Activated CD4-positive, alpha-beta T cell treated with anti-CD3 and anti-CD28 coated beads, Interleukin-2, amount 50 U/mL, for 24 hours (primary cell): Measurements from ENCODE around the gene CNKSR3.
A peak's percentile ranks its signal among the peaks of the same experiment; 100 is the strongest.
"Not testable (repeated sequence)": the region's sequence is repeated elsewhere in the genome, so short reads cannot be mapped to it uniquely, and the experiment has no call there.

Experiments
- DNase-seq, 2 donors: peaks; one replicate each; pipeline ENCODE4 v3.0.0-alpha.2; 2020; ENCODE audit warnings: low read depth in 1 of 2, low spot score in 1 of 2

Gene CNKSR3

DNA sequence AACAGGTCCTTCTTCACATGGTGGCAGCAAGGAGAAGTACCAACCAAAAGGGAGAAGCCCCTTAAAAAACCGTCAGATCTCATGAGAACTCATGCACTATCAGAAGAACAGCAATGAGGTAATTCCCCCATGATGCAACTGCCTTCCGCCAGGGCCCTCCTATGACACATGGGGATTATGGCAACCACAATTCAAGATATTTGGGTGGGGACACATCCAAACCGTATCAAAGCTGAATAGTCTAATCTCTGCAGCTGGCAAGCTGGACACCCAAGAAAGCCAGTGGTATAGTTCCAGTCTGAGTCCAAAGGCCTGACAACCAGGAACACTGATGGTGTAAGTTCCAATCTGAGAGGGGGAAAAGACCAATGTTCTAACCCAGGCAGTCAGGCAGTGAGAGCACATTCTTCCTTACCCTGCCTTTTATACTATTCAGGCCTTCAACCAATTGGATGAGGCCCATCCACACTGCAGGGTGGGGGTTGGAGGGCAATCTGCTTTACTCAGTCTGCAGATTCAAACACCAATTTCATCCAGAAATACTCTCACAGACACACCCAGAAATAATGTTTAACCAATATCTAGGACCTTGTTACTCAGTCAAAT lies 17.9 kb upstream of the CNKSR3 start:
- no peak for DNase-seq

DNA sequence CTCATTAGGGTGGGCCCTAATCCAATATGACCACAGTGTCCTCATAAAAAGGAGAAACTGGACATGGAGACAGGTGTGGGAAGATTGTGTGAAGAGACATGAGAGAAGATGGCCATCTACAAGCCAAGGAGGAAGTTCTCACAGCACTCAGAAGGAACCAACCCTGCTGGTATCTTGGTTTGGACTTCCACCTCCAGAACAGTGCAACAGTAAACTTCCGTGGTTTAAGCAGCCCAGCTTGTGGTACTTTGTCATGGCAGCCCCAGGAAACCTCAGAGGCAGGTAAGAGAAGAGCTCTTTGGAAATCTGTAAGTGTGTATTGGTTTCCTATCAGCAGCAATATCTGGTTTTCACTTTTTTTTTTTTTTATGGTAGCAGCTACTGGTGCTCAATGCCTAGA lies 16.5 kb upstream of the CNKSR3 start:
- DNase-seq = no peak

GRCh38 chr6:154522576-154522975 lies 12.1 kb upstream of the CNKSR3 start:
- no peak for DNase-seq

DNA sequence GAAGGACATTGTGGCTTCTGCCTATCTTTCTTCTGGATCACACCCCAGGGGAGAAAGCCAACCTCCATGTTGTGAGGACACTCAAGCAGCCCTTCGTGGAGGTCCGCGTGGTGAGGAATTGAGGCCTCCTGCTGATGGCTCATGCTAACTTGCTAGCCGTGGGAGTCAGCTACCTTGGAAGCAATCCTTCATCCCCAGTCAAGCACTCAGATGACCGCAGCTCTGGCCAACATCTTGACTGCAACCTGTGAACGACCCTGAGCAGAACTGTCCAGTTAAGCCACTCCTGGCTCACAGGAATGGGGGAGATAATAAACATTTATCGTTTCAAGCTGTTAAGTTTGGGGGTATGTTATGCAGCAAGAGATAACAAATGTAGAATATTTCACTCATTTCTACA lies 10.9 kb upstream of the CNKSR3 start:
- DNase-seq = no peak

GRCh38 chr6:154520280-154520679 lies 9.8 kb upstream of the CNKSR3 start:
- no peak for DNase-seq

- DNase-seq = no peak
These were observed 7.9 kb upstream of the CNKSR3 start for GRCh38 chr6:154518396-154518795.

- DNase-seq = no peak
These were observed 5.8 kb upstream of the CNKSR3 start for GRCh38 chr6:154516276-154516675.

- DNase-seq = no peak
These were observed 5.3 kb upstream of the CNKSR3 start for GRCh38 chr6:154515826-154516225.

GRCh38 chr6:154515076-154515475 lies 4.6 kb upstream of the CNKSR3 start:
- DNase-seq = not testable (repeated sequence)

- no peak for DNase-seq
These were observed 4.0 kb upstream of the CNKSR3 start for GRCh38 chr6:154514481-154514880.

- no peak for DNase-seq
These were observed 3.3 kb upstream of the CNKSR3 start for GRCh38 chr6:154513601-154514320.

DNA sequence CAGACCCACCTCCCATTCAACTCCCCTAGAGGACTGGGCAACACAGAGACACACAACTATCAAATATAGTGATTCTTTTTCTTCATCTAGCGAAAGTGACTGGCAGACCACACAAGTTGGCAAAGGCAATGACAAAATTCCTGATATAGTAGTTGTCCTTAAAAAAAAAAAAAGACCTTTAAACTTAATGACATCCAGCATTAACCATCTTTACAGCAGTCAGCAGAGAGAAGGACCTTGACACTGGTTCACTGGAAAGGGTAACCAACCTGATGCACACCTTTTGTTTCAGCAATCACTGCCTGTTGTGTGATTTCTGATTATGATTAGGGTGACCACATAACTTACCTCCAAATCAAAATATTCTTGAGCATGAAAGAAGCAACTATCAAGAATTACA lies 1.7 kb upstream of the CNKSR3 start:
- DNase-seq = no peak

DNA sequence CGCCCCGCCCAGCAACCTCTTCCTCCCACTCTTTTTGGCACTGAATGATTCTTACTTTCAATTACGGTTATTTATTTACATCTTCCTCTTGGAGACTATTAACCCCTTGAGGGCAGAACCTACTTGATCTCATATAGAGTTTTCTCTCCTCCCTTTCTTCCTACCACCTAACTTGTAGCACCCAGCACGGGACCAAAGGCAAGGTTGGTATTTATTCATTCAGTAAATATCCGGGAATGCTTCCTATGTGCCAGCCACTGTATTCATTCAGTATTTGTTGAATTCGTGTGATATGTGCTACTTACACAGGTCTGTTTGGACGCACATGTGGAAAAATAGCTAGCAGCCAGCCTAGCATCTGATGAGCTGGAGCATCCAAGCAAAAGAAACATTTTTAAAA lies 1.3 kb upstream of the CNKSR3 start:
- no peak for DNase-seq

DNA sequence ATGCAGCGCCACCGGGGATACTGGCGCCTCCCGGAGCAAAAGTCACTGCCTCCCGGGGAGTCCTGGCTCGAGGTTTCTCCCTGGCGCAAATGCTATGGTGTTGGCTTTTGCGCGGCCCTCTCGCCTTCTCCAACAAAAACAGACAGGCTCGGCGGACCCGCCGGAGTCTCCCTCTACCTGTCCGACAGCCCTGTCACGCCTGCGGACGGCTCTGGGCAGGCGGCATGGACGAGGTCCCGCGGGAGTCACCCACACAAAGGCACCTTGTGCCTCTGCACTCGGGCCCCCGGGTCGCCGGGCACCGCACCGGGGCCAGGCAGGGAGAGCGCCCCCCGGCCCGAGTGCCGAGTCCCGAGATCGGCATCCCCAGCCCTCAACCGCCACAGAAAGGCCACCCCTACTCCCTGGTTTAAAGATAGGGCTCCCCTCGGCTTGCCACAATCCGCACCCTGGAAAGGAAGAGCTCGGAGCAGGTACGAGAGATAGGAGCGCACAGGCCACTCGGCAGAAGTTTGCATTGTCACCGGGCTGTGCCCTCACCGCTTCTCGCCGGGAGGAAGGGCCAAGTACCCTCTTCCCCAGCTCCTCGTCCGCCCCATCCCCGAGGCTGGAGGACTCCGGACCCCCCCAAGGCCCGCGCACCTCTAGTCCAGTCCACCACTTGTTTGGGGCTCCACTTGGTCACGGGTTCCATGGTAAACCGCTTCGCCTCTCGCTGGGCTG lies 903 bp downstream of the CNKSR3 start:
- peak in 1 of 2 donors; percentile 1 for DNase-seq

DNA sequence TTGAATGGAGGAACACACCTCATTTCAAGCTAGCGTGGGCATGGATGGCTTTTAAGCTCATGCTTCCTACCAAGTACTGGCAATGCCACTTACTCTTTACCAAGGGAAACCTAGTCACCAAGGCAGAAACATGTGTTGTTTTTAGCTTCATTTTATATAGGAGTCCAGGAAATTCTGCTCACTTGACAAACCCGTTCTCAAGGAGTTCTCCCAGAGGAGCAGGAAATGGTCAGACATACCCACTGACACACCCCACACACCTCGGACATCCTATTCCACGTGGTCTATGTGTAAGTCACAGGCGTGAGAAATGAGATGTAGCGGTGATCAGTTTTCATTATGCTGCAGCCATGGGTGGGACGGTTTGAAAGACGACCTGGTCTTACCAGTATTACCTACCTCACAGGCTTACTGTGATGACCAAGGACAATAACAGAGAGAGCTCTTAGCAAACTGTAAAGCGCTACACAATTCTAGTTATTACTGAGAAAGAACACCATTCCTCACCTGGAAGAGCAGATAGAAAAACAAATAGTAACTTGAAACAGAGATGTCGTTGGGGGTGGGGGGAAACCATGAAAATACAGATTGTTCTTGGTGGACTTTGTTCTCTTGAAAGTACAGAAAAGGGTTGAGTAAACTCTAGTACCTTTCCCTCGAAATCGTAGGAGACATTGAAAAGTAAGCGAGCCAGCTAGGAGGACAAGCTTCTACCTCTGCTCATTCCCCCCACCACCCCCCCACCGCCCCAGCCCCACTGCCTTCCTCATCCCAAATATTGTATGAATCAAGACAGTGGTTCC lies 1.7 kb downstream of the CNKSR3 start:
- no peak for DNase-seq

- no peak for DNase-seq
These were observed 3.2 kb downstream of the CNKSR3 start for GRCh38 chr6:154506991-154507898.

DNA sequence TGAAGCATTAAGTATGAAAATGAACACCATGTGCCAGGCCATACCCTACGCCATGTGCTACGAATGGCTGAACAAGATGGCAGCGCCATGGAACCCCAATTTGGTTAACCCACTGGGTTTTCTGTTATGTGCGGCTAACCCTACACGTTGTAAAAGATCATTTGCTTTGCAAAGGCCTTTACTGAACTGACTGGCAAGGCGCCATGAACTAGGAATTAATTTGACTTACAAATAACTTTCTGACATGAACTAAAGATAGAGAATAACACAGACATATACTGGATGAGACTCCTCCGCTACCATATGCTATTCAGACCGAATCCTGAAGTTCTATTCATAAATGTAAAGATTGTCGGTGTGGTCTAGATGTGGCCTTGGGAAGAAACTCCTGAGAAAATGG lies 3.9 kb downstream of the CNKSR3 start:
- no peak for DNase-seq

DNA sequence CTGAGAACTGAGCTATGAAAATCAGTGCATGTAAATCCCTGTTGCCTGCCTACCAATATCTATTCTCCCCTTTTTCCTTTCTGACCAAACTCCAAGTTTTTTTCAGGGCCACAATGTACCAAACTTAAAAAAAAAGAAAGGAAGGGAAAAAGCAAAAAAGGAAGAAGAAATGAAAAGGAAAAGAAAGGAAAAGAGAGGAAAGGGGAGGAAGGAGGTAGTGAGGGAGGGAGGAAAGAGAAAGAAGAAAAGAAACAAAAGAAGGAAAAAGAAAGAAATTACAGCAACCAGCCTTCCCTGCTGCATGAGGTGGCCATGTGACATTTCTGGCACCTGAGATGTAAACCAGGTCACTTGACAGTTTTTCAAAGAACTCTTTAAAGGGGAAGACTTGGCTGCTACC lies 4.4 kb downstream of the CNKSR3 start:
- DNase-seq = no peak

- DNase-seq = no peak
These were observed 5.5 kb downstream of the CNKSR3 start for GRCh38 chr6:154504865-154505449.

DNA sequence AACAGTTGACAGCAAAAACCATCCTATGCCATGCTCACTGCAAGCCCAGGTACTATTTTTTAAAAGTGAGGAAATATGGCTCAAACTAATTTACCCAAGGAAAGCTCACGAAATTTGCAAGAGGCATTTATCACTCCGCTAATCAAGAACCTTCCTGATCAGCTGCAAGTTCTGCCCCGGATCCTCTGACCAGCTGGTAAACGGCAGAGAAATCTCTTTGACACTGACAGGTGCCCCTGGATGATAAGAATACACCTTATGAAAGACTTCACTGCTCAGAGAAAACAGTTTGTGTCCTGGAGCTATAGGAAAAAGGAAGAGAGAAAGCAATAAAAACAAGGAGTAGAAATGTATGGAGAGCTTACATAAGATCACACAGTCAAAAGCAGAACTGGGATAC lies 6.4 kb downstream of the CNKSR3 start:
- no peak for DNase-seq
